Head of caudate nucleus (tissue), 42 donors: ENCODE results near the gene CCDC137.

ENCODE experiments used
- DNase-seq, 42 donors: peaks; one replicate each; pipeline versions ENCODE4 v3.0.0 to v3.0.0-alpha.2; 2020 to 2021; ENCODE audit warnings: mixed read lengths in 7 of 42
- intact Hi-C: fragments of 100-400 bp; cut with DNase I; formaldehyde crosslinking; loops from one replicate; pipeline ENCODE4 v1.15.0; 2022

CCDC137 gene

GRCh38 chr17:81710514-81711308, 44.2 kb downstream of the CCDC137 start:
- intact Hi-C loops = no loop called here

DNA sequence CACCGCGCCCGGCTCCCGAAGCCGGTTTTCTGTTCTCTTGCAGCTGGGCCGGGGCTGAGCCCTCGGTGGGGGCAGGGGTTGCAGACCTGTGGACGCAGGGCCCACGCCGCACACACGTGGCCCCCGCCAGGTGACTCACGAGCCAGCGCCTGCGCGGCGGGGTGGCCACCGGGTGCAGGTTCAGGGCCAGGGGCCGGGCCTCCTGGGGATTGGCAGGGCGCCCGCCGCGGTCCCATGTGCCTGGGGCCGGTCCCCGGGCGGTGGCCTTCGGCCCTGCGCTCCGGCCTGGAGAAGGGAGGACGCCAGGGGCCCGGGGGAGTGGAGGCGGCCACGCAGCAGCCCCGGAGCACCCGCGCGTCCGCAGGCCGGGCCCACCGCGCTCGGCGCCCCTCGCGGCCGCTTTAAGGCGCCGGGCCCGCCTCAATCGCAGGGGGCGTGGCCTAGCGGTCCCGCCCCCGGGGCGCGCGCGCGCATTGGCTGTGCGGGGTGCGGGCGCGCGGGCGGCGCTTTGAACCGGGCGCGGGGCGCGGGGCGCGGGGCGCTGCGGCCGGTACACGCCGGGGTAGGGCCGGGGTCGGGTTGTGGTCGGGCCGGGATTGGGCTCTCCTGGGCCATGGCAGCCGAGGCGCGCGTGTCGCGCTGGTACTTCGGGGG, 45.4 kb downstream of the CCDC137 start, which contains the start of gene SLC25A10:
Gene SLC25A10 (plus strand): TSS at position 471 of the 654 bp plus-strand sequence. CDS start 143 bp downstream, at position 614.
- intact Hi-C loops = no loop called here
- peak; percentile 37 to 88 (median 78) for DNase-seq

More at GRCh38 chr17:81710514-81711308, 44.2 kb downstream of the CCDC137 start:
- DNase-seq = peak in 1 of 42 donors; percentile 4

GRCh38 chr17:81712468-81713003, 46.0 kb downstream of the CCDC137 start:
- peak in 8 of 42 donors; percentile 7 to 45 (median 32) for DNase-seq
- intact Hi-C loops = no loop called here

GRCh38 chr17:81713004-81713555, 46.5 kb downstream of the CCDC137 start:
- DNase-seq = peak in 2 of 42 donors; percentile 12 to 46
- intact Hi-C loops = no loop called here

DNA sequence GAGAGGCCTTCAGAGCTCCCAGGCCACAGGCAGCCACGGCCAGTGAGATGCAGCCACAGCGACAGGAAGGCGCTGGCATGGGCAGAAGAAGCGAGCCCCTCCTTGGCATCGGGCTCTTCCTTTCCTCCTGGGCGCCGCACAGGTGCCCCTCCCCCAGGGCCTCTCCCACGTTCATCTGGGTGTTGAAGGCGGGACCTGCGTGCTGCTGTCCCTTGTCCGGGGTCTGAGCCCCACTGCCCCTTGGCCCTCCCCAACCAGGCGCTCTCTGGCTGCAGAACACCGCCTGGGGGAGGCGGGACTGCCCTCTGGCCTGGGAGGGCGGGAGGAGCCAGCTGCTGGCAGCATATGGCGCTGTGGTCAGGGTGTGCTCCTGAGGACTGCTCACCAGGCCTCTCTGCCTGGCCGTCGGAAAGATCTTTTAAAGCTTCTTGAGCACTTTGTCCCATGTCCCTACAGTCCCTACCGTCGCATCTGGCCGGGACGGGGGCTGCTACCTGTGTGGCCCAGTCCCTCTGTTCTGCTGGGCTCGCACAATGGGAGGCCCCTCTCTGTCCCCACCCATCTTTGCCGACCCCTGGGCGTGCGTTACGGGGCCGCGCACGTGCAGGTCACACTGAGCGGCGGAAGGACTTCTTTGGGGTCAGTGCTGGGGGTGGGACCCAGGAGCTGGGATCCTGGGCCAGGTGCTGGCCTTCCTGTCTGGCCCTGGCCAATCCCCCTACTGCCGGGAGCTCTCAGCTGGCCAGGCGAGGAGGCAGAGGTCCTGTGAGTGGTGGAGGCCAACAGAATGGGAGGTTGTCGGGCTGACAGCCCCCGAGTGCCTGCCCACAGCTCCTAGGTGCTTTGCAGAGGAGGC, 47.2 kb downstream of the CCDC137 start:
- intact Hi-C loops = no loop called here
- no peak for DNase-seq

- intact Hi-C loops = no loop called here
- no peak for DNase-seq
Measured at GRCh38 chr17:81714412-81715106, 48.0 kb downstream of the CCDC137 start.

DNA sequence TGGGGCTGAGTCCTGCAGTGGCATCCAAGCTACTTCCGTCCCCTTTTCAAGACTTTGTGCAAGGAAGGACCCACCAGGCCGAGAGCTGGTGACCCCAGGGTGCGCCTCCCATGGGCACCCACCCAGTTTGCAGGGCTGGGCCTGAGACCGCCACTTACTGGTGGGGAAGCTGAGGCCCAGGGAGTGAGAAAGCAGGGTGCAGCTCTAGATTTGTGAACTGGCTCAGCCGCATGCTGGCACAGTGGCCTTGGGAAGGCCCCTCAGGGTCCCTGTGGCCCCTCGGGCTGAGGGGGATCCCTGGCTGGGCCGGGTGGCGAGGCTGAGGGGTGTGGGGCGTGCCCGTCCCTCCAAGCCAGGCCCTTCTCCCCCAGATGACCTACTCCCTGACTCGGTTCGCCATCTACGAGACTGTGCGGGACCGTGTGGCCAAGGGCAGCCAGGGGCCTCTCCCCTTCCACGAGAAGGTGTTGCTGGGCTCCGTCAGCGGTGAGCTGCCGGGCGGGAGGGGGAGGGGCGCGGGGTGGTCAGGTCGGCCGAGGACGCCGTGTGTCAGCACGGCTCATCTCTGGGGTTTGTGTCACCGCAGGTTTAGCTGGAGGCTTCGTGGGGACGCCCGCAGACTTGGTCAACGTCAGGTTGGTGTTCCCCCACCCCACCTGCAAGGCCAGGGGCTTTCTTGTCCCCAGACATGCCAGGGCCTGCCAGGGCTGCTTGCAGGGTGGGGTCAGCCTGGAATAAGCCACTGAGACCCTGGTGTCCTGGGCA, 48.8 kb downstream of the CCDC137 start:
- intact Hi-C loops = no loop called here

GRCh38 chr17:81715872-81716673, 49.5 kb downstream of the CCDC137 start:
- no peak for DNase-seq
- intact Hi-C loops = no loop called here

More for the DNA sequence above, 48.8 kb downstream of the CCDC137 start:
- no peak for DNase-seq

DNA sequence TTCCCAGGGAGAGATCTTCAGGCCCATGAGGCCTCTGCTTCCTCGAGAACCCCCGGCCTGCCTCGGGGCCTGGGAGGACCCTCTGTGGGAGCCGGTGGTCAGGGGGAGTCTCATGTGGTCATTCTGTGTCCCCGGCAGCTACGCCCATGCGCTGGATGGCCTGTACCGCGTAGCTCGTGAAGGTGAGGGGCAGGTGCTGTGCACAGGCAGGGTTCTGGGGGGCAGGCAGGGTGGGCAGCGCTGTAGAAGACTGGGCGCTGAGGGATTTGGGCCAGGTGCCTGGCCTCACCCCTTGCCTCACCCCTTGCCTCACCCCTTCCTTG, 50.1 kb downstream of the CCDC137 start:
- DNase-seq = no peak
- intact Hi-C loops = no loop called here

DNA sequence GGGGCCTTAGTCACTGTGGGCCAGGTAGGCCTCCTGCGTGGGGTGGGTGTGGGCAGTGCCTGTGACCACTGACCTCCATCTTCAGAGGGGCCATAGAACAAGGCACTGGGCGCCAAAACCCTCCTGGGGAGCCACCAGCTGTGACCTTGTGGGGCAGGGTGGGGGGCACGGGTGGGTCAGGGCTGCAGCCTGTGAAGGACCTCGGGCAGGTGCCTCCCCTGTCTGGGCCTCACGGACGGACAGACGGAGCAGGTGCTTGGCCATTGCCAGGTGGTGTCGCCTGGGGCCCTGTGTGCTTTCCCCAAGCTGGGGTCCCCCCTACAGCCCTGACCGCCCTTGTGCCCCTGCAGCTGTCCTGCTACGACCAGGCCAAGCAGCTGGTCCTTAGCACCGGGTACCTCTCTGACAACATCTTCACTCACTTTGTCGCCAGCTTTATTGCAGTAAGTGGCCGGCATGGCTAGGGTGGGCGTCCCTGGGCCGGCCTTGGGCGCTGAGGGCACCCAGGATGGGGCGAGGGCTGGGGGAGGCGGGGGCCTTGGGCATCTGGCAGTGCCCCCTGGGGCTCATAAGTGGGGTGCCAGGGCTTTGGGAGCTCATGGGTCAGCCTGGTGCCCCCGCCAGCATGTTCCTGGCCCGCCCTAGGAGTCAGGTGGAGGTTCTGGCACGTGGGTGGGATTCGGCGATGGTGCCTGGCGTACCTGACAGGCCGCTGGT, 50.7 kb downstream of the CCDC137 start:
- intact Hi-C loops = no loop called here
- DNase-seq = no peak

DNA sequence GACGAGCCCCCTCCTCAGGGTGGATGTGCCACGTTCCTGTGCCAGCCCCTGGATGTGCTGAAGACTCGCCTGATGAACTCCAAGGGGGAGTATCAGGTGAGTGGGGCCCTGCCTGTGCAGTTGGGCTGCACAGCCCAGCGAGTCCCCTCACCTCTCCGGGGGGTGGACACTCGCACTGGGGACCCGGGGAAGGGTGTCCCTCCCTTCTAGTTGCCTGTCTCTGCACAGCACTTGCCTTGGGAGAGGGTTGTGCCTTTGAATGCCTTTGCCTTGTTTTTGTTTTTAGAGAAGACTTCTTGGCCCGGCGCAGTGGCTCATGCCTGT, 51.2 kb downstream of the CCDC137 start:
- DNase-seq = no peak
- intact Hi-C loops = no loop called here

GRCh38 chr17:81719410-81720266, 53.1 kb downstream of the CCDC137 start:
- peak in 9 of 42 donors; percentile 18 to 54 (median 32) for DNase-seq
- intact Hi-C loops = no loop called here

DNA sequence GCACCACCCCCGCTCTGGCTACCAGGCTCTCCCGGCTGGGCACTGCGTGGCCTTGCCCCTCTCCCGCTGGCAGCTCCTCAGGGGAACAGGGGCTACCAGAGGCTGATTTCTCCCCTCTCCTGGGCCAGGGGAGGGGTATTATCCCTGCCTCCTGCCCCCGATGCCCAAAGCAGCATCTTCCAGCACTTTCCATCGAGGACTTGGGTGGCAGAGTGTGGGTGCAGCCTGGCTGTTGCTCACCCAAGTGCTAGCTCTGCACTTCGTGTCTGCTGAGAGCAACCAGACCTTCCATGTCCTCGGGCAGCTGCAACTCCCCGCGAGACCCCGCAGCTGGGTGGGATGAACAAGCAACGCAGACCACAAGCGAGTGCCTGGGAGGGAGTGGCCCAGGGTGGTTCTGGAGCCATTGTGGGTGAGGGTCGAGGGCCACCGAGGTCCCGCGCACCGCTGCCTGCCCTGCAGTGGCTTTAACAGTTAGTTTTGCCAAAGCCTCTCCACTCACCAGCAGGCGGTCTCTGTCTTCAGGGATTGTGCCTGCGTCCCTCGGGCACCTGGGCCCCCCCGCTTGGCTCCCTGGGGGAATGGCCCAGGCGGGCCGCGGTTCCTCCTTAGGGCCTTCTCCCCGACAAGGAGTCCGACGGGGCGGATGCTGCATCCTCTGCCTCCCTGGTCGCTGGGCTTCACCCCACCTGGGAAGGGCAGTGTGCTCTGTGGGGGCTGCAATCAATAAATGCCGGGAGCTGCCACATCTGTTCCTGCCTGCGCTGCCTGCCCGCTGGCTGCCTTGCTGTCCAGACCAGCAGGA, 53.9 kb downstream of the CCDC137 start:
- no peak for DNase-seq
- intact Hi-C loops = no loop called here
